ENCODE results near the gene METTL16. TPM values are rescaled to one million over a fixed set of nuclear protein-coding genes. Genes with fewer than 3 reads are reported as not detected.
"Not testable (repeated sequence)": the region's sequence is repeated elsewhere in the genome, so short reads cannot be mapped to it uniquely, and the experiment has no call there.

The METTL16 gene
- total RNA-seq, 1 experiment from 2014 or later: 37.6 TPM

GRCh38 chr17:2542056-2542455 is 30.4 kb upstream of the METTL16 start:
- ATAC-seq (no peak), DNase-seq (ENCODE audit: low read depth, low spot score) (no peak)
- Histone ChIP-seq H3K79me2 (ENCODE audit: insufficient read depth, low read length) (no peaks in the 10 kb centered on the region), H3K36me3 (ENCODE audit: control insufficient read depth in 1 of 2, insufficient read depth in 2 of 2, low read length in 2 of 2) (no peaks in the 10 kb centered on the region), H3K9me2 (ENCODE audit: insufficient read depth) (no peaks in the 10 kb centered on the region), H2AFZ (ENCODE audit: low read depth, low read length, poor library complexity, severe bottlenecking) (no peak overlapping the region), H3K4me3 (replicated peaks in 1 of 2; ENCODE audit: low read depth in 1 of 2, low read length in 2 of 2) (no peak overlapping the region), H3K27me3 (ENCODE audit: insufficient read depth, low read length) (no peaks in the 10 kb centered on the region), H3K4me1 (ENCODE audit: control insufficient read depth in 1 of 2, insufficient read depth in 2 of 2, low read length in 2 of 2) (no peaks in the 10 kb centered on the region), H4K20me1 (ENCODE audit: insufficient read depth) (no peaks in the 10 kb centered on the region), H3K4me2 (ENCODE audit: low read length) (no peak overlapping the region), H3K27ac (ENCODE audit: low read depth, low read length) (no peak overlapping the region), H3K9ac (ENCODE audit: low read length) (no peak overlapping the region), H3K9me3 (ENCODE audit: control insufficient read depth in 1 of 2, insufficient read depth in 1 of 2, low read depth in 1 of 2, low read length in 2 of 2) (no peaks in the 10 kb centered on the region)
- RAD21 ChIA-PET (ENCODE audit: low non-redundant PET in 1 of 2, low total read pairs in 2 of 2, uncharacterized antibody in 2 of 2, unreplicated experiment in 2 of 2): interaction anchor here in 1 of 2 experiments (0.6 kb wide), 1 partner anchor 168 kb away, joined by 4 read pairs; no protein-coding TSS in a partner anchor
- TF ChIP-seq YY1 (IDR thresholded peaks at IDR 0.05; ENCODE audit: extremely low read depth, insufficient replicate concordance, low read depth, low read length): no peak
- TF ChIP-seq, protein P1, sequence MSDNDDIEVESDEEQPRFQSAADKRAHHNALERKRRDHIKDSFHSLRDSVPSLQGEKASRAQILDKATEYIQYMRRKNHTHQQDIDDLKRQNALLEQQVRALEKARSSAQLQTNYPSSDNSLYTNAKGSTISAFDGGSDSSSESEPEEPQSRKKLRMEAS (IDR thresholded peaks at IDR 0.05): no peak
- TF ChIP-seq ZNF274 (IDR thresholded peaks at IDR 0.05; ENCODE audit: low read depth, low read length): no peak
- TF ChIP-seq EZH2 (IDR thresholded peaks at IDR 0.05): no peak
- no peak for TF ChIP-seq REST (IDR thresholded peaks at IDR 0.05; ENCODE audit: low read depth)
- TF ChIP-seq ZBTB33 (IDR thresholded peaks at IDR 0.05; ENCODE audit: extremely low read depth, insufficient replicate concordance, low read length): no peak
- TF ChIP-seq ATF3 (IDR thresholded peaks at IDR 0.05): no peak
- TF ChIP-seq CEBPB (IDR thresholded peaks at IDR 0.05; ENCODE audit: low read depth): no peak
- TF ChIP-seq EGR1 (IDR thresholded peaks at IDR 0.05; ENCODE audit: low read depth): no peak
- TF ChIP-seq FOSL1 (IDR thresholded peaks at IDR 0.05; ENCODE audit: low read depth): no peak
- no peak for TF ChIP-seq CTCF (IDR thresholded peaks at IDR 0.05 in 2 of 3, conservative IDR thresholded peaks at IDR 0.05 in 1 of 3; ENCODE audit: borderline replicate concordance in 1 of 3, insufficient read depth in 1 of 3, low read depth in 2 of 3, low read length in 2 of 3)
- TF ChIP-seq RAD21 (IDR thresholded peaks at IDR 0.05; ENCODE audit: low read depth): no peak
- no peak for TF ChIP-seq SIN3A (IDR thresholded peaks at IDR 0.05; ENCODE audit: low read depth)
- intact Hi-C loops (cut with micrococcal nuclease): no loop called here
- CTCF ChIA-PET: no interaction called here
- BruUV-seq (replicated peaks): no TSS peak
- POLR2A ChIA-PET: no interaction called here

- H3K27ac ChIP-seq (ENCODE audit: low read depth, low read length); H4K20me1 ChIP-seq (ENCODE audit: insufficient read depth); H3K27me3 ChIP-seq (ENCODE audit: insufficient read depth, low read length); intact Hi-C loops (cut with micrococcal nuclease); H3K36me3 ChIP-seq (ENCODE audit: control insufficient read depth in 1 of 2, insufficient read depth in 2 of 2, low read length in 2 of 2); ATAC-seq; H3K9me2 ChIP-seq (ENCODE audit: insufficient read depth); H3K4me3 ChIP-seq (replicated peaks in 1 of 2; ENCODE audit: low read depth in 1 of 2, low read length in 2 of 2); CTCF ChIA-PET; H3K9ac ChIP-seq (ENCODE audit: low read length); H3K4me2 ChIP-seq (ENCODE audit: low read length); H3K79me2 ChIP-seq (ENCODE audit: insufficient read depth, low read length); H3K9me3 ChIP-seq (ENCODE audit: control insufficient read depth in 1 of 2, insufficient read depth in 1 of 2, low read depth in 1 of 2, low read length in 2 of 2); H2AFZ ChIP-seq (ENCODE audit: low read depth, low read length, poor library complexity, severe bottlenecking); DNase-seq (ENCODE audit: low read depth, low spot score); RAD21 ChIA-PET (ENCODE audit: low non-redundant PET in 1 of 2, low total read pairs in 2 of 2, uncharacterized antibody in 2 of 2, unreplicated experiment in 2 of 2); POLR2A ChIA-PET; H3K4me1 ChIP-seq (ENCODE audit: control insufficient read depth in 1 of 2, insufficient read depth in 2 of 2, low read length in 2 of 2); BruUV-seq (replicated peaks): not testable (repeated sequence)
Observed at GRCh38 chr17:2537579-2537978, 25.9 kb upstream of the METTL16 start.

All from HCT116 (cell line).